HepG2 (cell line): ENCODE measurements around the gene ELN. TPM values are rescaled to one million over a fixed set of nuclear protein-coding genes. Genes with fewer than 3 reads are reported as not detected.

Source experiments
- ATAC-seq: fragments of 200-7000 bp; cut with Tn5 transposase; 3 replicates; pipeline ENCODE4 v1.9.1; 2020; ENCODE audit warnings: mild to moderate bottlenecking, moderate library complexity
- BruUV-seq: library from RNA; stranded (reverse); fragments of 400-500 nt; replicated peaks from 2 replicates; lab custom pipeline; 2021; lab: Mats Ljungman, UMichigan
- CTCF ChIA-PET: fragments of 300-600 bp; formaldehyde crosslinking; extraction: SDS; loops from one replicate; lab custom pipeline; 2021; ENCODE audit warnings: low total read pairs, inconsistent platforms, low intra/inter-chr PET ratio; lab: Yijun Ruan, JAX
- POLR2A ChIA-PET: fragments of 350-600 bp; sonication (Branson Sonifier 250); formaldehyde crosslinking; loops from one replicate; lab custom pipeline; 2020; ENCODE audit warnings: antibody characterized with exemption, inconsistent platforms; lab: Yijun Ruan, JAX
- DNase-seq: peaks from one replicate; pipeline ENCODE4 v3.0.0-alpha.2; 2015; ENCODE audit warnings: low spot score
- FAIRE-seq: peaks from 3 replicates; lab custom pipeline; 2011; peaks lifted over from hg19 to GRCh38; lab: Jason Lieb, UNC
- H2AFZ ChIP-seq: one replicate; pipeline ENCODE4 v1.6.1; 2011; ENCODE audit warnings: low read length, inconsistent platforms
- H3K27ac ChIP-seq: fragments of 300-600 bp; 3 replicates; pipeline ENCODE4 v1.8.0; 2011; ENCODE audit warnings: mixed run types, mild to moderate bottlenecking, mixed read lengths, low read length, inconsistent platforms; ENCODE audit not compliant: insufficient read depth; ENCODE audit errors: extremely low read length
- H3K27me3 ChIP-seq, 2 experiments: fragments of 200-600 bp in 1 of 2; 2 replicates in 1 of 2; 3 replicates in 1 of 2; pipeline versions ENCODE4 v1.6.0 to v1.8.0; 2011; ENCODE audit warnings: low read length in 2 of 2, mild to moderate bottlenecking in 2 of 2, moderate library complexity in 2 of 2, inconsistent platforms in 1 of 2; ENCODE audit not compliant: insufficient read depth in 2 of 2, control insufficient read depth in 1 of 2
- H3K36me3 ChIP-seq, 2 experiments: fragments of 200-600 bp in 1 of 2; replicated peaks in 1 of 2; 2 replicates in 1 of 2; 3 replicates in 1 of 2; pipeline versions ENCODE4 v1.5.1 to v1.8.0; 2011; ENCODE audit warnings: low read length in 2 of 2, inconsistent platforms in 1 of 2; ENCODE audit not compliant: insufficient read depth in 2 of 2, control insufficient read depth in 1 of 2
- H3K4me1 ChIP-seq: 2 replicates; pipeline ENCODE4 v1.5.1; 2012; ENCODE audit warnings: low read length, inconsistent platforms; ENCODE audit not compliant: insufficient read depth
- H3K4me2 ChIP-seq: 2 replicates; pipeline ENCODE4 v1.6.0; 2011; ENCODE audit warnings: low read depth, low read length, inconsistent platforms
- H3K4me3 ChIP-seq, 3 experiments: fragments of 200-600 bp in 1 of 3; sonication (generic), shearing (Covaris generic) in 1 of 3; replicated peaks in 1 of 3; 2 replicates each; pipeline ENCODE4 v1.5.1; 2011 to 2016; ENCODE audit warnings: low read length in 3 of 3, inconsistent platforms in 2 of 3, low read depth in 2 of 3, mild to moderate bottlenecking in 2 of 3, control low read depth in 1 of 3, mixed read lengths in 1 of 3; ENCODE audit not compliant: insufficient read depth in 1 of 3
- H3K79me2 ChIP-seq: one replicate; pipeline ENCODE4 v1.6.1; 2011; ENCODE audit warnings: low read length, inconsistent platforms; ENCODE audit not compliant: insufficient read depth
- H3K9ac ChIP-seq: 2 replicates; pipeline ENCODE4 v1.6.0; 2011; ENCODE audit warnings: mild to moderate bottlenecking, low read depth, low read length, inconsistent platforms; ENCODE audit not compliant: insufficient read depth
- H3K9me3 ChIP-seq: 2 replicates; pipeline ENCODE4 v1.5.1; 2012; ENCODE audit warnings: mild to moderate bottlenecking, low read length
- H4K20me1 ChIP-seq: 2 replicates; pipeline ENCODE4 v1.6.0; 2011; ENCODE audit warnings: inconsistent platforms, mild to moderate bottlenecking, low read length, moderate library complexity; ENCODE audit not compliant: insufficient read depth
- RCOR2 ChIP-seq: IDR thresholded peaks from 2 replicates; pipeline ENCODE4 v1.6.1; 2016; ENCODE audit warnings: missing biosample characterization, missing genetic modification reagents
- THYN1 ChIP-seq: sonication (generic); formaldehyde crosslinking; IDR thresholded peaks from 2 replicates; pipeline ENCODE4 v1.8.1; 2023; ENCODE audit warnings: low read depth, mild to moderate bottlenecking, moderate library complexity, missing genetic modification reagents, borderline replicate concordance
- ZFP1 ChIP-seq: IDR thresholded peaks from 2 replicates; pipeline ENCODE4 v1.6.1; 2016
- ZFY ChIP-seq: sonication (generic); formaldehyde crosslinking; IDR thresholded peaks from 2 replicates; pipeline ENCODE4 v1.4.0; 2020; ENCODE audit warnings: missing genetic modification reagents
- ZSCAN25 ChIP-seq: sonication (generic); formaldehyde crosslinking; IDR thresholded peaks from 2 replicates; pipeline ENCODE4 v1.8.0; 2022; ENCODE audit warnings: mild to moderate bottlenecking, missing genetic modification reagents
- WGBS: methylation state at CpG from one replicate; pipeline ENCODE4 v1.1.6; 2017; ENCODE audit warnings: low lambda C conversion rate; 5-methylcytosine and 5-hydroxymethylcytosine counted together
- in situ Hi-C: cut with HindIII; loops from 2 replicates; pipeline ENCODE4 v1.10.0; 2017; ENCODE audit warnings: low pct_unique_long_range_greater_than_20kb; ENCODE audit not compliant: extremely low pct_ligation_motif_present
- intact Hi-C: fragments of 100-400 bp; cut with micrococcal nuclease; formaldehyde crosslinking; loops from one replicate; pipeline ENCODE4 v1.10.0; 2022; ENCODE audit not compliant: unreplicated experiment
- polyA plus RNA-seq, 8 experiments: library from polyadenylated mRNA; depleted of rRNA in 3 of 8; stranded (reverse) in 7 of 8; unstranded in 1 of 8; fragments of >200 nt; fragmentation: Illumina TruSeq in 4 of 8; extraction: Trizol in 4 of 8; gene quantifications; 2 replicates each; pipeline versions ENCODE4 v1.2.1 to v1.2.3, GENCODE V29; 2011 to 2016; ENCODE audit warnings: low read depth in 4 of 8, missing spikeins in 1 of 8, mixed read lengths in 1 of 8; ENCODE audit not compliant: insufficient read depth in 1 of 8
- total RNA-seq, 5 experiments: library from RNA; depleted of rRNA; stranded (reverse); fragments of >200 nt; fragmentation: Illumina TruSeq; extraction: Trizol; gene quantifications; 2 replicates each; pipeline ENCODE4 v1.2.3, GENCODE V29; 2016; ENCODE audit warnings: low read depth in 1 of 5
- TF ChIP-seq, protein P1 (sequence below): sonication (generic); formaldehyde crosslinking; IDR thresholded peaks from 2 replicates; pipeline ENCODE4 v1.9.0; 2021; ENCODE audit warnings: mild to moderate bottlenecking, missing genetic modification reagents
- TF ChIP-seq, protein P2 (sequence below): sonication (generic); formaldehyde crosslinking; IDR thresholded peaks from 2 replicates; pipeline ENCODE4 v1.5.0; 2020; ENCODE audit warnings: mild to moderate bottlenecking, low read depth, missing genetic modification reagents, borderline replicate concordance
- TF ChIP-seq, protein P3 (sequence below): sonication (generic); formaldehyde crosslinking; IDR thresholded peaks from 2 replicates; pipeline ENCODE4 v1.4.0; 2020; ENCODE audit warnings: missing genetic modification reagents, borderline replicate concordance
- TF ChIP-seq, protein P4 (sequence below): sonication (generic); formaldehyde crosslinking; IDR thresholded peaks from 2 replicates; pipeline ENCODE4 v1.5.1; 2020; ENCODE audit warnings: mild to moderate bottlenecking, missing genetic modification reagents, moderate library complexity

ELN gene
- total and polyA plus RNA-seq, 2 of the 13 experiments (the other 11 are each of a cell fraction or from before 2014, with no cell fraction given) = 0.15 to 0.37 TPM

DNA sequence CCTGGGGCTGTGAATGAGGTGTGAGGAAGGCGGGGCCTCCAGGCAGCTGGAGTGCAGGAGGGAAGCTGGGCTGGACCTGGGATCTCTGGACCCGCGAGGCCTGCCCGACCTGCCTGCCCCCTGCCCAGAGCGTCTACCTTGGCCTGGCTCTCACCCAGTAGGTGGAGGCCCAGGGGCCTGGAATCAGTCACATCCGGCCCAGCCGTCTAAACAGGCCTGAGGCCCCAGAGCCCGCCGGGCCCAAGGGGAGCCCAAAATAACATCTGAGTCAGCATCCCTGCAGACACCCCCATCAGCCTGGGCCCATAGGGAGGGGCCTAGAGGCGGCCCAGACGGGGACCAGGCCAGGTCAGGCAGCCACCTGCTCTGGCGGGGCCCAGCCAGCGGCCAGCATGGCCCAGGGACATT lies 15.1 kb upstream of the ELN start:
- Histone ChIP-seq H3K36me3 (no peaks in the 10 kb centered on the region), H3K9ac (no peak overlapping the region), H3K27me3 (peaks cover 4 to 20% of the 10 kb centered on the region in 2 experiments; a peak in 3 of 5 replicates), H3K4me1 (peaks cover 13% of the 10 kb centered on the region), H2AFZ (no peak overlapping the region), H3K4me3 (no peak overlapping the region), H3K9me3 (no peaks in the 10 kb centered on the region), H3K27ac (no peak overlapping the region), H3K4me2 (0 out of 2 replicates have a peak overlapping the region, but pooled peaks have one; percentile 20), H4K20me1 (no peaks in the 10 kb centered on the region), H3K79me2 (no peaks in the 10 kb centered on the region)
- ChIA-PET CTCF (no interaction called here), POLR2A (no interaction called here)
- DNase-seq = no peak
- in situ Hi-C loops = no loop called here
- no TSS peak for BruUV-seq
- intact Hi-C loops = no loop called here
- 0% methylated on average over 5 of the region's 13 CpGs for WGBS
- peak; percentile 73 for ATAC-seq
- FAIRE-seq = no peak
- TF ChIP-seq ZSCAN25 (CRISPR knock-in tag) (peak; percentile 92), RCOR2 (no peak), ZFP1 (no peak), ZFY (CRISPR knock-in tag) (0 out of 2 replicates have a peak, but pooled peaks have one; percentile 34), THYN1 (CRISPR knock-in tag) (no peak)
- TF ChIP-seq, protein P1, sequence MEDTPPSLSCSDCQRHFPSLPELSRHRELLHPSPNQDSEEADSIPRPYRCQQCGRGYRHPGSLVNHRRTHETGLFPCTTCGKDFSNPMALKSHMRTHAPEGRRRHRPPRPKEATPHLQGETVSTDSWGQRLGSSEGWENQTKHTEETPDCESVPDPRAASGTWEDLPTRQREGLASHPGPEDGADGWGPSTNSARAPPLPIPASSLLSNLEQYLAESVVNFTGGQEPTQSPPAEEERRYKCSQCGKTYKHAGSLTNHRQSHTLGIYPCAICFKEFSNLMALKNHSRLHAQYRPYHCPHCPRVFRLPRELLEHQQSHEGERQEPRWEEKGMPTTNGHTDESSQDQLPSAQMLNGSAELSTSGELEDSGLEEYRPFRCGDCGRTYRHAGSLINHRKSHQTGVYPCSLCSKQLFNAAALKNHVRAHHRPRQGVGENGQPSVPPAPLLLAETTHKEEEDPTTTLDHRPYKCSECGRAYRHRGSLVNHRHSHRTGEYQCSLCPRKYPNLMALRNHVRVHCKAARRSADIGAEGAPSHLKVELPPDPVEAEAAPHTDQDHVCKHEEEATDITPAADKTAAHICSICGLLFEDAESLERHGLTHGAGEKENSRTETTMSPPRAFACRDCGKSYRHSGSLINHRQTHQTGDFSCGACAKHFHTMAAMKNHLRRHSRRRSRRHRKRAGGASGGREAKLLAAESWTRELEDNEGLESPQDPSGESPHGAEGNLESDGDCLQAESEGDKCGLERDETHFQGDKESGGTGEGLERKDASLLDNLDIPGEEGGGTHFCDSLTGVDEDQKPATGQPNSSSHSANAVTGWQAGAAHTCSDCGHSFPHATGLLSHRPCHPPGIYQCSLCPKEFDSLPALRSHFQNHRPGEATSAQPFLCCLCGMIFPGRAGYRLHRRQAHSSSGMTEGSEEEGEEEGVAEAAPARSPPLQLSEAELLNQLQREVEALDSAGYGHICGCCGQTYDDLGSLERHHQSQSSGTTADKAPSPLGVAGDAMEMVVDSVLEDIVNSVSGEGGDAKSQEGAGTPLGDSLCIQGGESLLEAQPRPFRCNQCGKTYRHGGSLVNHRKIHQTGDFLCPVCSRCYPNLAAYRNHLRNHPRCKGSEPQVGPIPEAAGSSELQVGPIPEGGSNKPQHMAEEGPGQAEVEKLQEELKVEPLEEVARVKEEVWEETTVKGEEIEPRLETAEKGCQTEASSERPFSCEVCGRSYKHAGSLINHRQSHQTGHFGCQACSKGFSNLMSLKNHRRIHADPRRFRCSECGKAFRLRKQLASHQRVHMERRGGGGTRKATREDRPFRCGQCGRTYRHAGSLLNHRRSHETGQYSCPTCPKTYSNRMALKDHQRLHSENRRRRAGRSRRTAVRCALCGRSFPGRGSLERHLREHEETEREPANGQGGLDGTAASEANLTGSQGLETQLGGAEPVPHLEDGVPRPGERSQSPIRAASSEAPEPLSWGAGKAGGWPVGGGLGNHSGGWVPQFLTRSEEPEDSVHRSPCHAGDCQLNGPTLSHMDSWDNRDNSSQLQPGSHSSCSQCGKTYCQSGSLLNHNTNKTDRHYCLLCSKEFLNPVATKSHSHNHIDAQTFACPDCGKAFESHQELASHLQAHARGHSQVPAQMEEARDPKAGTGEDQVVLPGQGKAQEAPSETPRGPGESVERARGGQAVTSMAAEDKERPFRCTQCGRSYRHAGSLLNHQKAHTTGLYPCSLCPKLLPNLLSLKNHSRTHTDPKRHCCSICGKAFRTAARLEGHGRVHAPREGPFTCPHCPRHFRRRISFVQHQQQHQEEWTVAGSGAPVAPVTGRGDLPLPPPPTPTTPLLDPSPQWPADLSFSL (CRISPR knock-in tag) = no peak
- TF ChIP-seq, protein P2, sequence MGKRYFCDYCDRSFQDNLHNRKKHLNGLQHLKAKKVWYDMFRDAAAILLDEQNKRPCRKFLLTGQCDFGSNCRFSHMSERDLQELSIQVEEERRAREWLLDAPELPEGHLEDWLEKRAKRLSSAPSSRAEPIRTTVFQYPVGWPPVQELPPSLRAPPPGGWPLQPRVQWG (CRISPR knock-in tag) = no peak
- TF ChIP-seq, protein P3, sequence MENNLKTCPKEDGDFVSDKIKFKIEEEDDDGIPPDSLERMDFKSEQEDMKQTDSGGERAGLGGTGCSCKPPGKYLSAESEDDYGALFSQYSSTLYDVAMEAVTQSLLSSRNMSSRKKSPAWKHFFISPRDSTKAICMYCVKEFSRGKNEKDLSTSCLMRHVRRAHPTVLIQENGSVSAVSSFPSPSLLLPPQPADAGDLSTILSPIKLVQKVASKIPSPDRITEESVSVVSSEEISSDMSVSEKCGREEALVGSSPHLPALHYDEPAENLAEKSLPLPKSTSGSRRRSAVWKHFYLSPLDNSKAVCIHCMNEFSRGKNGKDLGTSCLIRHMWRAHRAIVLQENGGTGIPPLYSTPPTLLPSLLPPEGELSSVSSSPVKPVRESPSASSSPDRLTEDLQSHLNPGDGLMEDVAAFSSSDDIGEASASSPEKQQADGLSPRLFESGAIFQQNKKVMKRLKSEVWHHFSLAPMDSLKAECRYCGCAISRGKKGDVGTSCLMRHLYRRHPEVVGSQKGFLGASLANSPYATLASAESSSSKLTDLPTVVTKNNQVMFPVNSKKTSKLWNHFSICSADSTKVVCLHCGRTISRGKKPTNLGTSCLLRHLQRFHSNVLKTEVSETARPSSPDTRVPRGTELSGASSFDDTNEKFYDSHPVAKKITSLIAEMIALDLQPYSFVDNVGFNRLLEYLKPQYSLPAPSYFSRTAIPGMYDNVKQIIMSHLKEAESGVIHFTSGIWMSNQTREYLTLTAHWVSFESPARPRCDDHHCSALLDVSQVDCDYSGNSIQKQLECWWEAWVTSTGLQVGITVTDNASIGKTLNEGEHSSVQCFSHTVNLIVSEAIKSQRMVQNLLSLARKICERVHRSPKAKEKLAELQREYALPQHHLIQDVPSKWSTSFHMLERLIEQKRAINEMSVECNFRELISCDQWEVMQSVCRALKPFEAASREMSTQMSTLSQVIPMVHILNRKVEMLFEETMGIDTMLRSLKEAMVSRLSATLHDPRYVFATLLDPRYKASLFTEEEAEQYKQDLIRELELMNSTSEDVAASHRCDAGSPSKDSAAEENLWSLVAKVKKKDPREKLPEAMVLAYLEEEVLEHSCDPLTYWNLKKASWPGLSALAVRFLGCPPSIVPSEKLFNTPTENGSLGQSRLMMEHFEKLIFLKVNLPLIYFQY (CRISPR knock-in tag) = peak; percentile 54; the same call in 1 of the 2 replicates
- TF ChIP-seq, protein P4, sequence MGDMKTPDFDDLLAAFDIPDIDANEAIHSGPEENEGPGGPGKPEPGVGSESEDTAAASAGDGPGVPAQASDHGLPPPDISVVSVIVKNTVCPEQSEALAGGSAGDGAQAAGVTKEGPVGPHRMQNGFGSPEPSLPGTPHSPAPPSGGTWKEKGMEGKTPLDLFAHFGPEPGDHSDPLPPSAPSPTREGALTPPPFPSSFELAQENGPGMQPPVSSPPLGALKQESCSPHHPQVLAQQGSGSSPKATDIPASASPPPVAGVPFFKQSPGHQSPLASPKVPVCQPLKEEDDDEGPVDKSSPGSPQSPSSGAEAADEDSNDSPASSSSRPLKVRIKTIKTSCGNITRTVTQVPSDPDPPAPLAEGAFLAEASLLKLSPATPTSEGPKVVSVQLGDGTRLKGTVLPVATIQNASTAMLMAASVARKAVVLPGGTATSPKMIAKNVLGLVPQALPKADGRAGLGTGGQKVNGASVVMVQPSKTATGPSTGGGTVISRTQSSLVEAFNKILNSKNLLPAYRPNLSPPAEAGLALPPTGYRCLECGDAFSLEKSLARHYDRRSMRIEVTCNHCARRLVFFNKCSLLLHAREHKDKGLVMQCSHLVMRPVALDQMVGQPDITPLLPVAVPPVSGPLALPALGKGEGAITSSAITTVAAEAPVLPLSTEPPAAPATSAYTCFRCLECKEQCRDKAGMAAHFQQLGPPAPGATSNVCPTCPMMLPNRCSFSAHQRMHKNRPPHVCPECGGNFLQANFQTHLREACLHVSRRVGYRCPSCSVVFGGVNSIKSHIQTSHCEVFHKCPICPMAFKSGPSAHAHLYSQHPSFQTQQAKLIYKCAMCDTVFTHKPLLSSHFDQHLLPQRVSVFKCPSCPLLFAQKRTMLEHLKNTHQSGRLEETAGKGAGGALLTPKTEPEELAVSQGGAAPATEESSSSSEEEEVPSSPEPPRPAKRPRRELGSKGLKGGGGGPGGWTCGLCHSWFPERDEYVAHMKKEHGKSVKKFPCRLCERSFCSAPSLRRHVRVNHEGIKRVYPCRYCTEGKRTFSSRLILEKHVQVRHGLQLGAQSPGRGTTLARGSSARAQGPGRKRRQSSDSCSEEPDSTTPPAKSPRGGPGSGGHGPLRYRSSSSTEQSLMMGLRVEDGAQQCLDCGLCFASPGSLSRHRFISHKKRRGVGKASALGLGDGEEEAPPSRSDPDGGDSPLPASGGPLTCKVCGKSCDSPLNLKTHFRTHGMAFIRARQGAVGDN (CRISPR knock-in tag) = peak; percentile 66
